GM18870 (cell line): ENCODE measurements around the gene YPEL1.
"Not testable (repeated sequence)": the region's sequence is repeated elsewhere in the genome, so short reads cannot be mapped to it uniquely, and the experiment has no call there.

ENCODE experiments used
- ATAC-seq: cut with Tn5 transposase; IDR thresholded peaks from one replicate; pipeline ENCODE4 v1.9.1; 2021; ENCODE audit warnings: moderate library complexity; ENCODE audit not compliant: unreplicated experiment

YPEL1 gene

GRCh38 chr22:21684492-21685163 lies 51.0 kb downstream of the YPEL1 start:
- ATAC-seq: no peak

DNA sequence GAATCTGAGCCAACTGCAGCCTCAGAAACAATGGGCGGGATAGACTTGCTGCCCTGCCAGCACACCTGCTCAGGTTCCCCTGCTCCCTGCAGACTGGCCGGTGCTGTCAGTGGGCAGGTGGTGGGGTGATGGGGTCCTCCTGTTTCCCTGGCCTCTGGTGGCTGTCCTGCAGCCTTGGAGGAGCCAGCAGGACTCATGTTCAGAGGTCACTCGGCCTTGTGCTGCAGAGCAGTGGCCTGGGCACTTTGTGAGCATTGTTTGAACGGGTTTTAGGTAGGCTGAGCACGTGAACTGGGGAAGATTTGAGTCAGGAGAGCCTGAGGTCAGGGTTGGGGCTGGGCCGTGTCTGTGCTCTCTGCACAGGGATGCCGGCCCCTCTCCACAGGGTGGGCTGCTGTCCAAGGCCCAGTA lies 52.2 kb downstream of the YPEL1 start:
- no peak for ATAC-seq

GRCh38 chr22:21682385-21683175 lies 53.0 kb downstream of the YPEL1 start:
- ATAC-seq: no peak

DNA sequence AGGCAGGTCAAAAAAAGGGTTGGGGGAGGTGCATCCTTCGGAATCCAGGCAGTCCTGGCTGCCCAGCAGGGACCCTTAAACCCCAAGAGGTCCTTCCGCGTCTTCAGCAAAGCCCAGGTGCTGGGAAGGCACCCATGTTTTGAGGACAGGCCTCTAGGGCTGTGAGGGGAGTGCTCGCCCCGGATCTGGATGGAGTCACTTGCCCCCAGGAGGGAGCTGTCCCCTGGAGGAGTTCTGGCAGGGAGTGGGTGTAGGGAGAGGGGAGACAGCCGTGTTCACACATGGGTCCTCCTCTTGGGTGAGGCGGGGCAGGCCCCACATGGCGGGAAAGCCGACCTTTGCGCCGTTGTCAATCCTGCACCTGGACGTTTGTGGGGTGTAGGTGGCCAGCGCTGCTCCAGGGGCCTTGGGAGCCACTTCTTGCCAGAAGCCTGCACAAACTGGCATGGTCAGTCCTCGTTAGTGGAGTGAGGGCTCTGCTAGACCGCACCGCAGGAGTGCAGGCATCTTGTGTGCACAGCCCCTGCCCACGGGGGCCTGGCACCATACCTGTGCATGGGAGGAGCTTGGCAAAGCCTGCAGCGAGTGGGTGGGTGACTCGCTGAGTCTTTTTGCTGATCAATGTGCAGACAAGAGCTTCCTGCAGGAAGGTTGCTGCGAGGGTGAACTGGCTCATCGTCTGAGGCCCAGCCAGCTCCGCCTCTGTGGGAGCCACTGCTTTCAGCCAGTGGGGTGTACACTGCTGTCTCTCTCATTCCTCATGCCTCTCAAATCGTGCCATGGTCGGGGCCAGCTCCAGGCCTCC lies 53.8 kb downstream of the YPEL1 start:
- ATAC-seq: no peak

GRCh38 chr22:21680830-21681565 lies 54.6 kb downstream of the YPEL1 start:
- ATAC-seq: no peak

DNA sequence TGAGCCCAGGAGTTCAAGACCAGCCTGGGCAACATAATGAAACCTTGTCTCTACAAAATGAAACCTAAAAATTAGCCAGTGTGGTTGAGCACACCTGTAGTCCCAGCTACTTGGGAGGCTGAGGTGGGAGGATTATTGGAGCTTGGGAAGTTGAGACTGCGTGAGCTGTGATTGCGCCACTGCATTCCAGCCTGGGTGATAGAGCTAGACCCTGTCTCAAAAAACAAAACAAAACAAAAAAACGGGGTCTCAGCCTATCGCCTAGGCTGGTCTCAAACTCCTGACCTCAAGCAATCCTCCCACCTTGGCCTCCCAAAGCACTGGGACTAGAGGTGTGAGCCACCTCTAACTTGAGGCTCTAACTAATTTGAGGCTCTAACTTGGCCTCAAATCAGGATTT lies 56.2 kb downstream of the YPEL1 start:
- no peak for ATAC-seq

- ATAC-seq: not testable (repeated sequence)
These were observed 56.8 kb downstream of the YPEL1 start for GRCh38 chr22:21678842-21679241.

GRCh38 chr22:21677606-21678443 lies 57.8 kb downstream of the YPEL1 start:
- ATAC-seq: no peak

DNA sequence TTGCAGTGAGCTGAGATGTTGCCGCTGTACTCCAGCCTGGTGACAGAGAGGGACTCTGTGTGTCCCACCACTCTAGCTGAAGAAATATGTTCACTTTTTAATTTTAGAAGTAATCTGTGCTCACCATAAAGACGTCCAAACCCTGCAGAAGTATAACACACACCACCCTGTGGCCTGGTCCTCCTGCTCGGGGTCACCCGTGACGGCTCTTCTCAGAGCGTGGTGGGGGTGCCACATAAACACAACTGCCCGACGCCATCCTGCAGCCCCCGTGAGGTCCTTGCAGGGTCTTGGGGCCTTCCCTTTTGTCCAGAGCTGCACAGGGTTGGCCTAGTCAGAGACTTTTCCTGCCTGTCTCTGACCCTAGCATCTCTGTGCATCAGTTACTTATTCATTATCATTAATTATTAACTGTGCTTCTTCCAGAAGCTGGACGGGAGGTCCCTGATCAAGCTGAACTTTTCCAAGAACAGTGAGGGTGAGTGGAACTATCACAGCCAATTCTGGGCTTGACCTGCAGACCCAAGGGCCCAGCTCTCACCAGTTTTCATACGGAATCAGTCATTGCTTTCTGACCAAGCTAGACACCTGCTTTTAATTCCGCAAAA lies 60.9 kb downstream of the YPEL1 start:
- ATAC-seq: no peak

DNA sequence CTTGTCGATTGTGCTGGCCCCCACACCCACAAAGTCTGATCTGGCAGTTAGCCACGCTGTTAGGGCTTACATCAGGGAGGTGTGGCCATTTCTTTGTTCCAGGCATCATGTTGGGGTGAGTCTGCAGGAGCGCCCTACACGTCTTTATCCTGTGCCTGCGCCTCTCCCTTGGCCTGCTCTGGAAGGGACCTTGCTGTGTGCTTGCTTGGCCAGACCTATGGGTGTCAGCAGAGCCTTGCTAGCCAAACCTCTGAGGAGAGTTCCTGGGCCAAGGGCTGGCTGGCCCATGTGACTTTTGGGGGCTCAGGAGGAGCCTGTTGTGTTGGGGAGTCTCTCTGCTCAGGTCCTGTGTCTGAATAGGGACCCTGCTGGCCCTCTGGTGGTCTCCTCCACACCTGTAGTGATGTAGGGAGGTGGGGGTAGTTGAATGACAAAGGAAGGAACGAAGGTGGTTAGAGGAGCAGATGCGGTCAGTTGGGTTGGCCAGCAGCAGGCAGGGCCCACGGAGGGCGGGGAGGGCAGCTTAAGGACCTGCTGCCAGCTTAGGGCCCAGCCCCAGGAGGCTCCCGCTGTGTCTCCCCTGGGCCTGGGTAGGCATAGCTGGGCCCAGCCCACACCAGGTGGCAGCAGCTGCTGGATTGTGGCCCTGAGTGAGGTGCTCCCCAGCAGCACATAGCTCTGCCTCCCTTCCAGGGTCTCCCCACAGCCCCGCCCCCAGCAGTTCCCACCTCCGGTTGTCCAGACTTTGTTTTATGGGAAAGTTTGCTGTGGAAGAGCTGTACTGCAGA lies 61.9 kb downstream of the YPEL1 start:
- ATAC-seq: no peak

DNA sequence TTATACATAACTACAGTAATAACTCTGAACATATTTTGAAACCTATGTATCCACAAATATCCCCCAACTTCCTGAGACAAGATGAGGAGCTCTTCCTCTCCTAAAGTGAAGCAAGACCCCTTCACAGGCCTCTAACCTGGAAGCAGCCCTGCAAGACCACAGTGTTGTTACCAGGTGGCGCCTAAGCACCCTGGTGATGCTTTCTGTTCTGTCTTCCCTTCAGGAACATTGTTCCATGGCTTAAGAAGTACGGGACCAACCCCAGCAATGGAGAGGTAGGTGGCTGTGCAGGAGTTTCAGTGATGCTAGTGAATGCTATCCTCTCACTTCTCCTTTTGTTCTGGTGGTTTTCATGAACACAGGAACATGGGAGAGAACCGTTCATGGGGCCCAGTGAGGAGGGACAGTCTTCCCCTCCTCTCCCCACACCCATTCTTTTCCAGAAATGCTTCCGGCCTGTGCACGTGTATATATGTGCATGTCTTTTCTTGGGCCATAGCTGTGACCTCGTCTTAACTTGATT lies 63.4 kb downstream of the YPEL1 start:
- no peak for ATAC-seq

DNA sequence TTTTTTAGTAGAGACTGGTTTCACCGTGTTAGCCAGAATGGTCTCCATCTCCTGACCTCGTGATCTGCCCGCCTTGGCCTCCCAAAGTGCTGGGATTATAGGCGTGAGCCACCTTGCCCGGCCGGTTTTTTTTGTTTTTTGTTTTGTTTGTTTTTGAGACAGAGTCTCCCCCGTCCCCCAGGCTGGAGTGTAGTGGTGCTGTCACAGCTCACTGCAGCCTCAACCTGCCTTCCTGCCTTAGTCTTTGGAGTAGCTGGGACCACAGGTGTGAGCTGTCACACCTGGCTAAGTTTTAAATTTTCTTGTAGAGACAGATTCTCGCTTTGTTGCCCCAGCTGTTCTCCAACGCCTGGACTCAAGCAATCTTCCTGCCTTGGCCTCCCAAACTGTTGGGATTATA lies 66.6 kb downstream of the YPEL1 start:
- ATAC-seq: no peak

GRCh38 chr22:21666786-21667185 lies 68.8 kb downstream of the YPEL1 start:
- no peak for ATAC-seq

DNA sequence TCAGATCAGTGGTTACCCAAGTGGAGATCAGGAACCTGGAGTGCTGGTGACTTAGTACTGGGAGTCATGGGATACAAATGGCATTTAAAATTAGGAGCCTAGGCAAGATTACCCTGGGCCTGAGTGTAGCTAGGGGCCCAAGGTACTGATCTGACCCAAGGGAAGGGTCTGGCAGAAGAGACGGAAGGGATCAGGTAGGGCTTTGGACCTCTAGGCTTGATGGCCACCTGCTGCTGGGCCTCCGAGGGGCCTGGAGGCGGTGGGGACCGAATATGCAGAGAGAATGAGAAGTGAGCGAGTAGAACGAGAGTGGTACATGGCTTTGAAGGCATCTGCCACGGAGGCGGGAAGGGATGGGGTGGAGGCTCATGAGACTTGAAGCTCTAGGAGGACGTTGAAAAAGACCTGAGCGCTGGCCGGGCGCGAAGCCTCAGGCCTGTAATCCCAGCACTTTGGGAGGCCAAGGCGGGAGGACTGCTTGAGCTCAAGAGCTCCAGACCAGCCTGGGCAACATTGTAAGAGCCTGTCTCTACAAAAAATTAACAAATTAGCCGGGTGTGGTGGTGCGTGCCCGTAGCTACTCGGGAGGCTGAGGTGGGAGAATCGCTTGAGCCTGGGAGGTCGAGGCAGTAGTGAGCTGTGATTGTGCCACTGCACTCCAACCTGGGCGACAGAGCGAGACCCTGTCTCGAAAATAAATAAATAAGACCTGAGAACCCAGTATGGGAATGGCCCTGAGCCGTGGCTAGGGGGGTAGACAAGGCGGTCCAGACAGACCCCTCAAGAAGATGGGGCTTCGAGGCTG lies 70.3 kb downstream of the YPEL1 start:
- no peak for ATAC-seq

- no peak for ATAC-seq
These were observed 71.9 kb downstream of the YPEL1 start for GRCh38 chr22:21663738-21664137.

- no peak for ATAC-seq
These were observed 73.6 kb downstream of the YPEL1 start for GRCh38 chr22:21661991-21662390.

DNA sequence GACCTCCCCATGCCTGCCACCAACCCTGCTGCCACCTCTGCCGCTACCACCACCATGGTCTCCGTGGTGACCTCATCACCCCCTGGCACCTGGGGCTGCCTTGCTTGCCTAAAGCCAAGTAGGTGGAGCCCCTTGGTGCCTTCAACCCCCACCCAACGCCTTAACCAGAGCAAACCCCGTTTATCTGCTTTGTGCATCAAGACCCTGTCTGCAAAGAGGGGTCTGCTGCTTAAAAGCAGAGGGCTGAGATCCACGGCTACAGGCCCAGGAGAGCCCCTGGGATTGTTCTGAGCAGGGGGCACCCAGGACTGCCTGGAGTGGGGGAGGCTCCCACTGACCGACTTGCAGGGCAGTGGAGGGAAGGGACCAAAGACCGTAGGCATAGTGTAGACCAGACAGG lies 74.7 kb downstream of the YPEL1 start:
- ATAC-seq: no peak
